Peyer's patch (tissue), 4 donors: ENCODE data around the gene GPX4.
A peak's percentile ranks its signal among the peaks of the same experiment; 100 is the strongest.

Source experiments
- POLR2A ChIP-seq, 2 donors: fragments of 450-650 bp; IDR thresholded peaks; one replicate each; pipeline ENCODE4 v1.5.1; 2017; ENCODE audit warnings: antibody characterized with exemption in 2 of 2, mild to moderate bottlenecking in 2 of 2, moderate library complexity in 2 of 2
- TF ChIP-seq, protein P1 (sequence below), 6 experiments: fragments of 450-650 bp in 4 of 6; fragments of 200-600 bp in 2 of 6; sonication (generic) in 1 of 6; IDR thresholded peaks; one replicate each; pipeline ENCODE4 v1.5.1; 2017 to 2019; ENCODE audit warnings: antibody characterized with exemption in 6 of 6, mild to moderate bottlenecking in 3 of 6, moderate library complexity in 1 of 6

DNA sequence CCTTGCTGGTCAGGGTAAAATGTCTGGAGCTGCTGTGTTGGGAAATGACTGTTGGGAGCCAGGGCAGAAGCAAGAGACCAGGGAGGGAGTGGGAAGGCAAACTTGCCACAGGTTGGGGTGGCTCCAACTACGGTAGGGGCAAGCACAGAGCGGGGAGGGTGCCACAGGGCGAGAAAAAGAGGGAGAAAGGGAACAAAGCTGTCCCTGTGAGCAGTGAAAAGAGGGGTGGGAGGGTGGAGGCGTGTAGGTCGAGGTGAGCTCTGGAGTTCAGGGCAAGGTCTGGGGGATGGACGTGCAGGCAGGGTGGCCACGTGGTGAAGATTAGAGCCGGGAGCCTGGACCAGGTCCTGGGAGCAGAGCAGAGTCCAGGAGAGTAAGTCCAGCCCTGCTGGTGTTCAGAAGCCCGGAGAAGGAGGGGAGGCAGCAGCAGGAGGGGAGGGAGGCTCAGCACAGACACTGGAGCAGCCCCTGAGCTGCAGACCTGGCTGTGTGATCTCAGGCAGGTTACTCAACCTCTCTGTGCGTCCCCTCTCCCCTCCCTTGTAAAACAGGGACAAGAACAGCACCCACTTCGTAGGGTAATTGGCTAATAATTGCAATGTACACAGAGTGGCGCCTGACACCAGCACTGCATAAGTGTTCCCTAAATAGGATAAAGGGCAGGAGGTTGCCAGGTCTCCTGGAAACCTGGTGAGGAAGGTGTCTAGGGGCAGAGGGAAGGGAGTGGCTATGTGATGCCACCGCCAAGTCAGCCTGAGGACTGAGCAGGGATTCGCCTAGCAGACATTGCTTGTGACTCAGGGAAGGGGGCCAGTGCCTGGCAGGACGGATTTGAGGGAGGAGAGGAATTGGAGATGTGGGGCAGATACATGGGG lies 5.4 kb upstream of the GPX4 start:
- TF ChIP-seq, protein P1, sequence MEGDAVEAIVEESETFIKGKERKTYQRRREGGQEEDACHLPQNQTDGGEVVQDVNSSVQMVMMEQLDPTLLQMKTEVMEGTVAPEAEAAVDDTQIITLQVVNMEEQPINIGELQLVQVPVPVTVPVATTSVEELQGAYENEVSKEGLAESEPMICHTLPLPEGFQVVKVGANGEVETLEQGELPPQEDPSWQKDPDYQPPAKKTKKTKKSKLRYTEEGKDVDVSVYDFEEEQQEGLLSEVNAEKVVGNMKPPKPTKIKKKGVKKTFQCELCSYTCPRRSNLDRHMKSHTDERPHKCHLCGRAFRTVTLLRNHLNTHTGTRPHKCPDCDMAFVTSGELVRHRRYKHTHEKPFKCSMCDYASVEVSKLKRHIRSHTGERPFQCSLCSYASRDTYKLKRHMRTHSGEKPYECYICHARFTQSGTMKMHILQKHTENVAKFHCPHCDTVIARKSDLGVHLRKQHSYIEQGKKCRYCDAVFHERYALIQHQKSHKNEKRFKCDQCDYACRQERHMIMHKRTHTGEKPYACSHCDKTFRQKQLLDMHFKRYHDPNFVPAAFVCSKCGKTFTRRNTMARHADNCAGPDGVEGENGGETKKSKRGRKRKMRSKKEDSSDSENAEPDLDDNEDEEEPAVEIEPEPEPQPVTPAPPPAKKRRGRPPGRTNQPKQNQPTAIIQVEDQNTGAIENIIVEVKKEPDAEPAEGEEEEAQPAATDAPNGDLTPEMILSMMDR (IDR thresholded peaks at IDR 0.05): peak in 1 of 6 experiments; percentile 26
- peak; percentile 39 to 67 for TF ChIP-seq POLR2A (IDR thresholded peaks at IDR 0.05)
